OCI-M1 (cell line): ENCODE measurements around the gene CRYBG1.

Source experiments
- DNase-seq: peaks from one replicate; lab custom pipeline; 2025; lab: John Stamatoyannopoulos, UW

The CRYBG1 gene

DNA sequence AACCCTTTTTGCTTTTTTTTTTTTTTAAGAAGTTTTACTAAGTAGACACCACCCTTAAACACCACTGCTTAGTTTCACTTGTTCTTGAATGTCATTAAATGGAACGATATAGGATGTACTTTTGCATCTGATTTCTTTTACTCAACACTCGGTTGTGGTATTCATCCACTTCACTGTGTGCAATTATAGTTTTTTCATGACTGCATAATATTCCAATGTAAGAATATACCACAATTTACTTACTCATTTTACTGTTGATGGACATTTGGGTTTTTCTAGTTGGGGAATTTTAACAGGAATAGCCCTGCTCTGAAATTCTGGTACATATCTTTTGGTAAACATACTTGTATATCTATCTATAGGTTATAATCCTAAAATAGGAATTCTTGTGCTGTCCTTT is 238.9 kb downstream of the CRYBG1 start:
- DNase-seq = no peak

DNA sequence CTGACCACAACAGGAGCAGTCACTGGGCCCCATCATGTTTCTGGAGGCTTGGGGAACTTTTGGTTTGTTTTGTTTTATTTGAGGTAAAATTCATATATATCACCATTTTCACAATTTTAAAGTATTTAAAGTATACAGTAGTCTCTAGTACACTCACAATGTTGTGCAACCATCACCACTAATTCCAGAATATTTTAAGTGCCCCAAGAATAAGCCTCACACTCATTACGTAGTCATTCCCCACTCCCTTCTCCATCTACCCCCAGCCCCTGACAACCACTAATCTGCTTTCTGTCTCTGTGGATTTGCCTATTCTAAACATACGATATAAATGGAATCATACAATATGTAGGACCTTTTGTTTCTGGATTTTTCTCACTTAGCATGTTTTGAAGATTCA is 239.8 kb downstream of the CRYBG1 start:
- DNase-seq = no peak

DNA sequence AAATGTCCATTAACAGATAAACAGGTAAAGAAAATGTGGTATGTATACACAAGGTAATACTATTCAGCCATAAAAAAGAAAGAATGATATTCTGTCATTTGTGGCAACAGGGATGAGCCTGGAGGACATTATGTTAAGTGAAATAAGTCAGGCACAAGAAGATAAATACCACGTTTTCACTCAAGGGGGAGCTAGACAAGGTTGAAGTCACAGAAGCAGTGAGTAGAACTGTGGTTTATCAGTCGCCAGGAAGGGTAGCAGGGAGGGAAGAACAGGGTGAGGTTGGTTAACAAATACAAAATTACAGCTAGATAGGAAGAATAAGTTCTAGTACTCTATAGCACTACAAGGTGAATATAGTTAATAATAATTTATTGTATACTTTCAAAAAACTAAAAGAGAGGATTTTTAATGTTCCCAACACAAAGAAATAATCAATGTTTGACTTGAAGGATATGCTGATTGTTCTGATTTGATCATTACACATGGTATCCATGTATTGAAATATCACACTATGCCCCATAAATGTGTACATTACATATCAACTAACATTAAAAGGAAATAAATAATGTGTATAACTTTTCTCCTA is 247.7 kb downstream of the CRYBG1 start:
- DNase-seq = peak; percentile 93

DNA sequence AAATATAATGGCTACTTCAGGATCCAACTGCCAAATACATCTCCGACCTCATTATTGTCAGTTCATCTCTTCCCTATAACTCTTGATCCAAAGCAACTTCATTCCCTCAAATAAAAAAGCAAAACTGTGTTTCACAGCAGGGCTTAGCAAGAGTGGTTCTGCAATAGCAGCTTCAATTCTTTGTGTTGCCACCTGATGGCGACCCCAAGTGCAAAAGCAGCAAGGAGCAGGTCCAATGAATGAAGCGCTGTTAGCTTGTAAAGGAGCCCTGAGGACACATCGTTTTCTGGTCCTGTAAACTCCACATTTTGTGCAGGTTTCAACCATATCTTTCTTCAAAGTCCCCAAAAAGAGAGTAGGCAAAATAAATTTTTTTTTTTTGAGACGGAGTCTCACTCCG is 249.2 kb downstream of the CRYBG1 start:
- DNase-seq = peak; percentile 60

DNA sequence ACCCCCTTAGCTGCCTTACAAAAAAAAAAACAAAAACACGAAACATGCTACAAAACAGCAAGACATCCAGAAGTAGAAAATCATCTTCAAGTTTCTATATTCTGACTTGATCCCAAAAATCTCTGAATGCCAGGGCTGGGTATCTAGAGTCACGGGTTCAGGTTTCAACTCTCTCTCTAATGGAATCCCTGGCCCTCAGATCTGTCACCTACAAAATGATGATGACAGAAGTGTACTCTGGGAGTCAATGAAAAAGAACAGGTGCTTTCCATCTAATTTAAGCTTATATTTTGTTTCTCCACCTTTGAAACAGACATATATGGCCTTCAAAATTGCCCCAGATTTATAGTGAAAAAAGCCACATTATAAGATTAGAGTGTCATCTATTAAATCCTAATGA is 250.5 kb downstream of the CRYBG1 start:
- DNase-seq = no peak

DNA sequence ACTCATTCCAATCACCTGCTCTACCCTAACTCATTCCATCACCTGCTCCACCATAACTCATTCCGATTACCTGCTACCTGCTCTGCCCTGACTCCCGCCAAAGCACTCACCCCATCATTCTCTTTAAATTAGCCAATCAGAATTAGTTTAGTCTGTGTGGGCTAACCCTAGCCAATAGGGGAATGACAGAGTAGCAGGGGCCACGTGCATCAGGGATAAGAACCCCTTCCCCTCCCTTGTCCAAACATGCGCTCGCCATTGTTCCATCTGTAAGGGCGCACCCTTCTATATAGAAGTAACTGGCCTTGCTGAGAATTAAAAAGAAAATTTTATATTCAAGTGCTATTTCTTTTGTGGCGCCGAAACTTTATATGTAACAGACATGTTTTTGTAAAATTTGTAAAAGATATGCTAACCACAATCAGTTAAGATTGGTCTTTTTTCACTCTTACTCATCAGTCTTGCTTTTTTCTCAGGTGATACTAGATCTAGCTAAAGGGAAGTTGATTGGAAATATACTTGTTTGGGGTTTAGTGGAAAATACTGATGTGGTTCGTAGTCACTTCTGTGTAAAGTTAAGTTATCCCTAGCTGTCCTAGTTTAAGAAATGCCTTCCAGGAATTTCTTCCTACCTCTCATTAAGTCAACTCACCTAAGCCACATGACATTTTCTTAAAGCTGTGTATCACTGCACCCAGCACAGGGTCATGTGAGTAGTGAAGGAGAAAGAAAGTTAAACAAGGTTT is 252.3 kb downstream of the CRYBG1 start:
- no peak for DNase-seq

DNA sequence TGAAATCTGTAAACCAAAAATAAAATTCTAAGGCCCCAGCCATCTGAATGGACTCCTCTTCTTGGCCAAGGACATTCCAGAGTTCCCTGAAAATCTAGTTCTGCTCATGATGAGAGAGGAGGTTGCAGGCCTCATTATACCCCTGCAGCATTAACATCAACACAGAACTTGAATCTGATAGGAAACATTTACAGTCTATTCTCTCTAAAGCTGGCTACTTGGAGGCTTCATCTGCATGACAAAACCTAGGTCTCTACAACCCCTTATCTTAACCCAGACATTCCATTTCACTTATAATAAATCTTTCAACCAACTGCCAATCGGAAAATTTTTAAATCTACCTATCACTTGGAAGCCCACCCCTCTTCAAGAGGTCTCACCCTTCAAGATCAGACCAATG is 253.1 kb downstream of the CRYBG1 start:
- no peak for DNase-seq

DNA sequence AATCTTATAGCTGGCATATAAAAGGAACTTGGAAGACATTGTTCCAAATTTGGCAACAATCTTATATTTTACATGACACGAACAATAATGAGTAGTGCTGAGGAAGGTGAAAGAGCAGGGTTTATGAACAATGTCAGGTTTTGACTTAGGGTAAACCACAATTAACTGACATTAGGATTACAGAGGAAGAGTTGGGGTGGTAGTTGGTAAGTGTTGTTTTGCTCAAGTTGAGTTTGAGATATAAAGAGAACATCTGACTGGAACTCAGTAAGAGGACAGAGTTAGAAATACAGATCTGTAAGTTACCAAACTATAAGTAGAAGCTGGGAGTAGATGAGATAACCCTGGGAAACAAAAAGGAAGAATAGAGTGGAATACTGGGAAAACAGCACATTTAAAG is 253.6 kb downstream of the CRYBG1 start:
- no peak for DNase-seq

DNA sequence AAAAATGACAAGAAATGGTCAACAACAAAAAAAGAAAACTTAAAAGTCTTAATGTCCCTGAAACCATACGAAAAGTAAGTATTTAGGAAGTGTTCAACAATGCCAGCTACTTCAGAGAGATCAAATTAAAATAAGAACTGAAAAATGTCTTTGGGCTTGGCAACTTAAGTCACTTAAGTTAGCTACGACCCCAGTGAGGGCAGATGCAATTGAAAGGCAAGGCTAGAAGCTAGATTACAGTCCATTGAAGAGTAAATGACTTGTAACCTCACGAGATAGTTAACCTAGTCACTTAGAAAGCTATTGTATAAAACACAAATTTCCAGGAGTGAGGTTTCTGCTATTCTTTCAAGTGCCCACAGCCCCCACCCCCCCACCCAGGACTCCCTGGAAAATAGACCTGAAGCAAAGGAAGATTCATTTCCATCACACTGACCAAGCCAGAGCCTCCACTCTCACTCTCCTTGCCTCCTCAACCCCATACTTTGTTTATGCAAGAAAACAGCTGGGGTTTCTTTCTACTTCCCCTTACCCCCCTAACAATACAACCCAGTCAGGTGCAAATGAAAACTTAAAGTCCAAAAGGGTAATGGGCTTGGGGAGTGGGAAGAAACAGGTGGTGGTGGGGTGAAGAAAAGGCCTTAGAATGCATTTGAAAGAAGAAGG is 254.2 kb downstream of the CRYBG1 start:
- DNase-seq = no peak

DNA sequence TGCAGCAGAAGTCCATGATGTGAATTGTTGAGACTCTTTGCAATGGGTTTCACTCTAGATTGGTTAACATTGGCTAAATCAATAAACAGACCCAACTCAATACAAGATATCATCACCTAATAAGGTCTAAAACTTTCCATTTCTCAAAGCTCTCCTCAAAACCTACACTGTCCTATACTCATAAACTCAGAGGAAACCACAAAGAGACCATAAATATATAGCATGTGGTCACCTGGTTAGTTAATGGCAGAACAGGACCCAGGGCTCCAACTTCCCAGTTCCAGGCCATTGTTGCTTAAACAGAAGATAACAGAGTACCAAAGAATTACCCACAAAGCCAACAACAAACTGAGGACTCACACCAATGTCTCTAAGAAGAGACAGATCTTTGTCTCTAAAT is 256.8 kb downstream of the CRYBG1 start:
- peak; percentile 50 for DNase-seq

DNA sequence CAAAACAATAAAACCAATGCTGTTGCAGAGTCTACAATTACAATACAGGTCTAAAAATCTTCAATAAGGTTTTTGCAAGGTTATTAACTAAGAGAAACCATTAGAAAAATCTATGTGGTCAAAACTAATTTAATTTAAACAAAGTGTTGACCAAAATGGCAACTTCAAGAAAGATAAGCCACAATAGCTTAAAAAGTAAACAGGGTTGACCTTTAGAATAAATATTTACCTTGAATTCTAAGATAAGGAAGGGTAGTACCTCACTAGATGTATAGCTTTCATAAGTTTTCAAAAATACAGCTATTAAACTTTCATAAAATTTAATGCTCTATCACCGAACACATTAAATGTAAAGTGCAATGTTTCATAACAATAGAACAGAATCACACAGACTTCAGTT is 257.3 kb downstream of the CRYBG1 start:
- no peak for DNase-seq

DNA sequence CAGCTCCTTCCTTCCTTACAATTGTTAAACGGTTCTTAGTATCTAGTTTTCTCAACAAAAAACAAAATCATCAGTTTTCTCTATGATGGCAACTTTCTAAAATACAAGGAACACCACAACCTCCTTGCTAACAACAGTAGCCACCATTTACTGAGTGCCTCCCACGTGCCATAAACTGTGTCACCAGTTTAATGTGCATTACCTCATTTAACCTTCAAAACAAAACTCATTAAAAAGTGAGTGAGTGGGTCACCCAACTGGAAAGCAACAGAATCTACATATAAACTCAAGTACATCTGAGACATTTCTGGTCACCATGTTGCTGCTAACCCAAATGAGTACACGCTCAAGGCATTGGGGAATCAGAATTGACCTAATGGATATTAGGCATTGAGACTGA is 257.8 kb downstream of the CRYBG1 start:
- DNase-seq = no peak

DNA sequence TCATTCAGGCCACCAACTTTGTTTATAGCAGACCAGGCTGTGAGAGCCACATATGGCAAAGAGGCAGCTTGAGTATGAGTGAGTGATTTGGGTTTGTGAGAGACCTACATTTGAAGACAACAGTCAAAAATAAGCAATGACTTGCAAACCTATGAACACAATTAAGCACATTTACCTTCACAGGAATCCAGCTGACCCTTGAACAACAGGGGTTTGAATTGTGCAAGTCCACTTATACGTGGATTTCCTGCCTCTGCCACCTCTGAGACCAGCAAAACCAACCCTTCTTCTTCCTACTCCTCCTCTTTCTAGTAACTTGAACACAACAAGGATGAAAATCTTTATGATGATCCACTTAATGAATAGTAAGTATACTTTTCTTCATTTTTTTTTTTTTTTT is 258.7 kb downstream of the CRYBG1 start:
- DNase-seq = no peak

DNA sequence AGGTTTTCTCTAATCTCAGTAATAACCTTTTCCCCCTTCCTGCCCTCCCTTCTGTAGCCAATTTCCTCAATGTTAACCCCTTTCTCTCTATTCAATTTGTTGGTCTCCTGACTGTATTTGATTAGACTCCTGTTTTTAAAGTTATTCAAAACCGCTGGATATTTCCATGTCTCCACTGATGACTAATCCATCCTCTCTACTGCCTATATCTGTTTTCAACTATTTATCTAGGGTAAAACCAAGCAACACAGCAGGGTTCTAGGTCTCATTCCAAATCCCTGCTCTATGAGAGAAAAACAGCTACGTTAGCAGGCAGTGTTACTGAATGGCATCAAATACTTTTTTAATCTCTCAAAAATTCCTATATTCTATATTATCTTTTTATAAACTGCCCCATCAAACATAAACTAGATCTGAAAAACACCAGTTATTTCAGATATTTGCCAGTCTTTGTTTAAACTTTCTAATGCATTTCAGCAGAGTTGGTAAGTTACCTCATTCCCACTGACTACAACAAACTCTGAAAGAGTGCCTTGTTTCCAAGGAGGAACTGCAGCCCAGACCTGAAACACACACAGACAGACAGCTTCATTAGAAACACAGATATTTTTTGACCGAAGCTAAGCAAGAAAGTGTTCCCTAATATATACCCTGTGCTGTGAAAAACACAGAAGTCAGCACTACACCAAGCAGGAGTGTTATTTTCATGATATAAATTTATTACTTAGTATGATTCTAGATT is 260.6 kb downstream of the CRYBG1 start:
- no peak for DNase-seq
